Bone marrow (tissue), 2 donors: Measurements from ENCODE around the gene ARID3A.
"Not testable (repeated sequence)": the region's sequence is repeated elsewhere in the genome, so short reads cannot be mapped to it uniquely, and the experiment has no call there.

ENCODE experiments used
- DNase-seq, 2 donors: peaks; one replicate each; lab custom pipeline; 2025; lab: John Stamatoyannopoulos, UW

Gene ARID3A

GRCh38 chr19:947707-948539, 22.1 kb downstream of the ARID3A start:
- DNase-seq, result peak; percentile 38 to 92

- DNase-seq, result no peak
Observed at GRCh38 chr19:948842-949496, 23.1 kb downstream of the ARID3A start.

- DNase-seq, result no peak
Observed at GRCh38 chr19:950352-951066, 24.7 kb downstream of the ARID3A start.

- no peak for DNase-seq
Observed at GRCh38 chr19:952049-952679, 26.3 kb downstream of the ARID3A start.

GRCh38 chr19:952680-953444, 27.0 kb downstream of the ARID3A start:
- DNase-seq, result no peak

GRCh38 chr19:953445-954271, 27.8 kb downstream of the ARID3A start:
- DNase-seq, result no peak

GRCh38 chr19:954272-954671, 28.4 kb downstream of the ARID3A start:
- DNase-seq, result no peak

- DNase-seq, result no peak
Observed at GRCh38 chr19:954672-955494, 29.0 kb downstream of the ARID3A start.

GRCh38 chr19:955803-956765, 30.2 kb downstream of the ARID3A start:
- DNase-seq, result no peak

GRCh38 chr19:956766-957440, 31.1 kb downstream of the ARID3A start:
- no peak for DNase-seq

GRCh38 chr19:957578-957977, 31.7 kb downstream of the ARID3A start:
- not testable (repeated sequence) for DNase-seq

GRCh38 chr19:958967-959855, 33.4 kb downstream of the ARID3A start:
- DNase-seq, result no peak

- DNase-seq, result no peak
Observed at GRCh38 chr19:960020-960419, 34.2 kb downstream of the ARID3A start.

- DNase-seq, result no peak
Observed at GRCh38 chr19:960601-960938, 34.7 kb downstream of the ARID3A start.

GRCh38 chr19:961866-962620, 36.2 kb downstream of the ARID3A start:
- no peak for DNase-seq

GRCh38 chr19:962683-963400, 37.0 kb downstream of the ARID3A start:
- DNase-seq, result no peak
